Measurements from ENCODE around the gene PNCK. TPM values are rescaled to one million over a fixed set of nuclear protein-coding genes. Genes with fewer than 3 reads are reported as not detected.

Gene PNCK
- total and polyA plus RNA-seq, 10 of the 15 experiments (the other 5 are each of a cell fraction or from before 2014, with no cell fraction given), result 0.21 to 0.67 (median 0.54) TPM; not detected in 7

GRCh38 chrX:153633607-153634180 is 39.9 kb downstream of the PNCK start:
- POLR2A ChIA-PET, result no interaction called here

More at GRCh38 chrX:153633607-153634180, 39.9 kb downstream of the PNCK start:
- WGBS (ENCODE audit: insufficient coverage, insufficient replicate concordance, low lambda C conversion rate, missing lambda C conversion rate), result 48% methylated on average over 15 of the region's 15 CpGs
- in situ Hi-C loops (cut with MboI) (no loop called here), intact Hi-C loops (cut with micrococcal nuclease; ENCODE audit: unreplicated experiment) (no loop called here)
- 0 out of 4 replicates have a peak, but pooled peaks cover 0 to 2% of the 10 kb centered on the region in 2 experiments for H3K27me3 ChIP-seq (replicated peaks in 1 of 2; ENCODE audit: control insufficient read depth in 2 of 2, insufficient read depth in 2 of 2, low read length in 1 of 2)
- no peaks in the 10 kb centered on the region; the same call in 2 of the 3 replicates for H3K9me3 ChIP-seq (replicated peaks; ENCODE audit: control insufficient read depth, insufficient read depth, low read length)
- RAD21 ChIA-PET (ENCODE audit: unreplicated experiment), result no interaction called here
- no TSS peak for BruUV-seq (replicated peaks)
- H3K4me2 ChIP-seq (ENCODE audit: control insufficient read depth, insufficient read depth), result no peak overlapping the region
- H3K27ac ChIP-seq (ENCODE audit: control insufficient read depth, insufficient read depth), result no peak overlapping the region
- ATAC-seq (no peak), FAIRE-seq (no peak), DNase-seq (ENCODE audit: low read depth, low spot score) (no peak)
- no peak overlapping the region for H3K9ac ChIP-seq (ENCODE audit: control insufficient read depth, insufficient read depth, low read length)
- TF ChIP-seq CREM (IDR thresholded peaks at IDR 0.05; ENCODE audit: low read depth) (no peak), NFXL1 (IDR thresholded peaks at IDR 0.05; ENCODE audit: borderline replicate concordance) (no peak), CHD4 (IDR thresholded peaks at IDR 0.05) (no peak), CBX3 (IDR thresholded peaks at IDR 0.05; ENCODE audit: borderline replicate concordance, low read depth) (no peak), ZBTB11 (CRISPR knock-in tag; IDR thresholded peaks at IDR 0.05) (no peak), ZNF217 (IDR thresholded peaks at IDR 0.05) (no peak), BRCA1 (IDR thresholded peaks at IDR 0.05; ENCODE audit: low read depth, low read length) (no peak), HSF1 (IDR thresholded peaks at IDR 0.05; ENCODE audit: low read depth, low read length) (no peak)
- H4K20me1 ChIP-seq (ENCODE audit: control insufficient read depth, insufficient read depth), result no peaks in the 10 kb centered on the region
- no peak overlapping the region for H2AFZ ChIP-seq (ENCODE audit: control insufficient read depth, low read depth, low read length)
- CTCF ChIA-PET, result no interaction called here
- no peak overlapping the region for H3K4me3 ChIP-seq
- H3K4me1 ChIP-seq (ENCODE audit: control insufficient read depth, insufficient read depth, low read length), result no peaks in the 10 kb centered on the region
- SMC1A ChIA-PET (ENCODE audit: uncharacterized antibody, unreplicated experiment), result no interaction called here
- no peaks in the 10 kb centered on the region for H3K36me3 ChIP-seq (ENCODE audit: control insufficient read depth in 2 of 2, insufficient read depth in 2 of 2, low read length in 1 of 2)
- no peaks in the 10 kb centered on the region for H3K79me2 ChIP-seq (ENCODE audit: control insufficient read depth, insufficient read depth, low read length)
